ENCODE results near the gene BCLAF1.

Gene BCLAF1

GRCh38 chr6:136337121-136337520 is 47.5 kb upstream of the BCLAF1 start:
- no peaks in the 10 kb centered on the region for H3K27me3 ChIP-seq (ENCODE audit: insufficient read depth, poor library complexity, severe bottlenecking)
- DNase-seq (ENCODE audit: low read depth in 1 of 2, low spot score in 1 of 2) = no peak
- TF ChIP-seq REST (IDR thresholded peaks at IDR 0.05; ENCODE audit: insufficient replicate concordance, low read depth) (no peak), POLR2AphosphoS5 (IDR thresholded peaks at IDR 0.05; ENCODE audit: low read depth) (no peak), SPI1 (IDR thresholded peaks at IDR 0.05; ENCODE audit: borderline replicate concordance, low read depth) (no peak), GABPA (IDR thresholded peaks at IDR 0.05; ENCODE audit: low read depth) (no peak), CTCF (IDR thresholded peaks at IDR 0.05; ENCODE audit: insufficient read depth, low read length) (no peak)
- no peak overlapping the region for H3K27ac ChIP-seq (replicated peaks)
- H3K4me3 ChIP-seq (replicated peaks; ENCODE audit: insufficient read depth, low read length) = no peak overlapping the region

- no peaks in the 10 kb centered on the region for H3K27me3 ChIP-seq (ENCODE audit: insufficient read depth, poor library complexity, severe bottlenecking)
- no peak overlapping the region for H3K4me3 ChIP-seq (replicated peaks; ENCODE audit: insufficient read depth, low read length)
- H3K27ac ChIP-seq (replicated peaks) = no peak overlapping the region
- TF ChIP-seq SPI1 (IDR thresholded peaks at IDR 0.05; ENCODE audit: borderline replicate concordance, low read depth) (no peak), CTCF (IDR thresholded peaks at IDR 0.05; ENCODE audit: insufficient read depth, low read length) (no peak)
- no peak for DNase-seq (ENCODE audit: low read depth in 1 of 2, low spot score in 1 of 2)
These were observed 46.2 kb upstream of the BCLAF1 start for GRCh38 chr6:136335736-136336363.

- Histone ChIP-seq H3K4me3 (replicated peaks; ENCODE audit: insufficient read depth, low read length) (no peak overlapping the region), H3K27me3 (ENCODE audit: insufficient read depth, poor library complexity, severe bottlenecking) (no peaks in the 10 kb centered on the region), H3K27ac (replicated peaks) (no peak overlapping the region)
- no peak for DNase-seq (ENCODE audit: low read depth in 1 of 2, low spot score in 1 of 2)
- TF ChIP-seq SPI1 (IDR thresholded peaks at IDR 0.05; ENCODE audit: borderline replicate concordance, low read depth) = no peak
- no peak for TF ChIP-seq CTCF (IDR thresholded peaks at IDR 0.05; ENCODE audit: insufficient read depth, low read length)
- TF ChIP-seq POLR2AphosphoS5 (IDR thresholded peaks at IDR 0.05; ENCODE audit: low read depth) = no peak
- no peak for TF ChIP-seq GABPA (IDR thresholded peaks at IDR 0.05; ENCODE audit: low read depth)
- no peak for TF ChIP-seq REST (IDR thresholded peaks at IDR 0.05; ENCODE audit: insufficient replicate concordance, low read depth)
These were observed 45.2 kb upstream of the BCLAF1 start for GRCh38 chr6:136334853-136335252.

- H3K27me3 ChIP-seq (ENCODE audit: insufficient read depth, poor library complexity, severe bottlenecking) = no peaks in the 10 kb centered on the region
- no peak overlapping the region for H3K4me3 ChIP-seq (replicated peaks; ENCODE audit: insufficient read depth, low read length)
- no peak overlapping the region for H3K27ac ChIP-seq (replicated peaks)
- TF ChIP-seq CTCF (IDR thresholded peaks at IDR 0.05; ENCODE audit: insufficient read depth, low read length) = no peak
- TF ChIP-seq REST (IDR thresholded peaks at IDR 0.05; ENCODE audit: insufficient replicate concordance, low read depth) = no peak
- no peak for TF ChIP-seq GABPA (IDR thresholded peaks at IDR 0.05; ENCODE audit: low read depth)
- no peak for TF ChIP-seq POLR2AphosphoS5 (IDR thresholded peaks at IDR 0.05; ENCODE audit: low read depth)
- TF ChIP-seq SPI1 (IDR thresholded peaks at IDR 0.05; ENCODE audit: borderline replicate concordance, low read depth) = no peak
- DNase-seq (ENCODE audit: low read depth in 1 of 2, low spot score in 1 of 2) = no peak
These were observed 44.8 kb upstream of the BCLAF1 start for GRCh38 chr6:136334465-136334846.

Measured in HL-60 (cell line).